Measurements from ENCODE around the gene OR2J3.

- TF ChIP-seq ZNF565 (CRISPR knock-in tag; conservative IDR thresholded peaks at IDR 0.05; ENCODE audit: low read depth), result no peak
- no peak for TF ChIP-seq PPARA (CRISPR knock-in tag; IDR thresholded peaks at IDR 0.05; ENCODE audit: borderline replicate concordance)
These were observed 38.3 kb downstream of the OR2J3 start for GRCh38 chr6:29146179-29146578.

All from SK-N-SH treated with all-trans-retinoic acid at 6 μM for 48 hours (cell line).